ENCODE measurements around the gene TRPV4.
"Not testable (repeated sequence)": the region's sequence is repeated elsewhere in the genome, so short reads cannot be mapped to it uniquely, and the experiment has no call there.

Gene TRPV4

GRCh38 chr12:109860977-109861376 lies 27.8 kb upstream of the TRPV4 start:
- no peak for DNase-seq (ENCODE audit: low read depth in 2 of 2)

- DNase-seq (ENCODE audit: low read depth in 2 of 2) = no peak
Observed at GRCh38 chr12:109858764-109859163, 25.6 kb upstream of the TRPV4 start.

GRCh38 chr12:109857715-109858114 lies 24.5 kb upstream of the TRPV4 start:
- no peak for DNase-seq (ENCODE audit: low read depth in 2 of 2)

- no peak for DNase-seq (ENCODE audit: low read depth in 2 of 2)
Observed at GRCh38 chr12:109855377-109855776, 22.2 kb upstream of the TRPV4 start.

GRCh38 chr12:109850518-109850917 lies 17.3 kb upstream of the TRPV4 start:
- not testable (repeated sequence) for DNase-seq (ENCODE audit: low read depth in 2 of 2)

GRCh38 chr12:109847142-109847735 lies 14.0 kb upstream of the TRPV4 start:
- no peak for DNase-seq (ENCODE audit: low read depth in 2 of 2)

GRCh38 chr12:109845824-109846205 lies 12.6 kb upstream of the TRPV4 start:
- DNase-seq (ENCODE audit: low read depth in 2 of 2) = no peak

GRCh38 chr12:109844983-109845823 lies 12.0 kb upstream of the TRPV4 start:
- DNase-seq (ENCODE audit: low read depth in 2 of 2) = peak; percentile 87 to 89

GRCh38 chr12:109844091-109844490 lies 10.9 kb upstream of the TRPV4 start:
- no peak for DNase-seq (ENCODE audit: low read depth in 2 of 2)

GRCh38 chr12:109842021-109842420 lies 8.8 kb upstream of the TRPV4 start:
- no peak for DNase-seq (ENCODE audit: low read depth in 2 of 2)

GRCh38 chr12:109841356-109841755 lies 8.2 kb upstream of the TRPV4 start:
- no peak for DNase-seq (ENCODE audit: low read depth in 2 of 2)

GRCh38 chr12:109840305-109841074 lies 7.3 kb upstream of the TRPV4 start:
- no peak for DNase-seq (ENCODE audit: low read depth in 2 of 2)

GRCh38 chr12:109839444-109839843 lies 6.2 kb upstream of the TRPV4 start:
- DNase-seq (ENCODE audit: low read depth in 2 of 2) = no peak

GRCh38 chr12:109836916-109837315 lies 3.7 kb upstream of the TRPV4 start:
- no peak for DNase-seq (ENCODE audit: low read depth in 2 of 2)

GRCh38 chr12:109835827-109836226 lies 2.6 kb upstream of the TRPV4 start:
- DNase-seq (ENCODE audit: low read depth in 2 of 2) = no peak

GRCh38 chr12:109832541-109833306 lies 474 bp downstream of the TRPV4 start:
- DNase-seq (ENCODE audit: low read depth in 2 of 2) = no peak

- no peak for DNase-seq (ENCODE audit: low read depth in 2 of 2)
Observed at GRCh38 chr12:109831929-109832328, 1.3 kb downstream of the TRPV4 start.

- no peak for DNase-seq (ENCODE audit: low read depth in 2 of 2)
Observed at GRCh38 chr12:109831365-109831764, 1.8 kb downstream of the TRPV4 start.

- DNase-seq (ENCODE audit: low read depth in 2 of 2) = no peak
Observed at GRCh38 chr12:109830718-109831117, 2.5 kb downstream of the TRPV4 start.

- DNase-seq (ENCODE audit: low read depth in 2 of 2) = no peak
Observed at GRCh38 chr12:109830267-109830666, 2.9 kb downstream of the TRPV4 start.

- DNase-seq (ENCODE audit: low read depth in 2 of 2) = no peak
Observed at GRCh38 chr12:109829667-109830066, 3.5 kb downstream of the TRPV4 start.

Measured in stimulated activated CD8-positive, alpha-beta memory T cell treated with anti-CD3 and anti-CD28 coated beads, Interleukin-2, amount 100 ng/mL, for 48 hours (primary cell).